RWPE2 (cell line): ENCODE results near the gene ST13.

ENCODE experiments used
- ATAC-seq: fragments of 200-7000 bp; cut with Tn5 transposase; 3 replicates; pipeline ENCODE4 v1.9.1; 2021; ENCODE audit warnings: low read depth
- DNase-seq: peaks from one replicate; pipeline ENCODE4 v3.0.0-alpha.2; 2020; ENCODE audit warnings: low spot score
- H3K27ac ChIP-seq: fragments of 450-650 bp; 2 replicates; pipeline ENCODE4 v1.5.1; 2017; ENCODE audit warnings: mild to moderate bottlenecking; ENCODE audit not compliant: poor library complexity, severe bottlenecking
- H3K27me3 ChIP-seq: fragments of 250-450 bp; sonication (Bioruptor Pico); 2 replicates; pipeline ENCODE4 v1.5.1; 2021; ENCODE audit warnings: mild to moderate bottlenecking, moderate library complexity; ENCODE audit not compliant: insufficient read depth, poor library complexity, severe bottlenecking
- H3K36me3 ChIP-seq: fragments of 250-450 bp; sonication (Bioruptor Pico); 2 replicates; pipeline ENCODE4 v1.5.1; 2020; ENCODE audit warnings: low read depth, mild to moderate bottlenecking, moderate library complexity
- H3K4me1 ChIP-seq: fragments of 250-450 bp; sonication (Bioruptor Pico); 2 replicates; pipeline ENCODE4 v1.5.1; 2021; ENCODE audit warnings: mild to moderate bottlenecking, moderate library complexity; ENCODE audit not compliant: insufficient read depth, poor library complexity, severe bottlenecking
- H3K4me3 ChIP-seq: fragments of 250-450 bp; sonication (Bioruptor Pico); 2 replicates; pipeline ENCODE4 v1.5.1; 2021; ENCODE audit warnings: mild to moderate bottlenecking, moderate library complexity; ENCODE audit not compliant: severe bottlenecking
- H3K9me3 ChIP-seq: fragments of 250-450 bp; sonication (Bioruptor Pico); 2 replicates; pipeline ENCODE4 v1.5.1; 2021; ENCODE audit warnings: mild to moderate bottlenecking, moderate library complexity; ENCODE audit not compliant: severe bottlenecking
- CTCF ChIP-seq: fragments of 450-650 bp; IDR thresholded peaks from one replicate; pipeline ENCODE4 v1.5.1; 2017; ENCODE audit warnings: mild to moderate bottlenecking, moderate library complexity; ENCODE audit not compliant: poor library complexity, severe bottlenecking

The ST13 gene

GRCh38 chr22:40818747-40819598 is 37.5 kb downstream of the ST13 start, which contains the start of gene SLC25A17:
TSS of gene SLC25A17 (minus strand) at chr22:40819346. CDS start at chr22:40819248, 98 bp downstream.
- TF ChIP-seq CTCF = peak; percentile 32
- DNase-seq (peak; percentile 87), ATAC-seq (peak; percentile 97)
- H3K27ac ChIP-seq = peak within 1 kb of the TSS; percentile 53
- no peaks in the 10 kb centered on the region for H3K27me3 ChIP-seq
- H3K4me1 ChIP-seq = peaks cover 7% of the 10 kb centered on the region
- H3K9me3 ChIP-seq = no peaks in the 10 kb centered on the region
- peak within 1 kb of the TSS; percentile 73 for H3K4me3 ChIP-seq
- H3K36me3 ChIP-seq = peaks cover 13% of the 10 kb centered on the region; the same call in 1 of the 2 replicates

GRCh38 chr22:40818192-40818746 is 38.2 kb downstream of the ST13 start:
- H3K36me3 ChIP-seq = peaks cover 13% of the 10 kb centered on the region; the same call in 1 of the 2 replicates
- ATAC-seq = no peak
- H3K4me1 ChIP-seq = peaks cover 7% of the 10 kb centered on the region
- no peak for TF ChIP-seq CTCF
- DNase-seq = no peak
- no peaks in the 10 kb centered on the region for H3K27me3 ChIP-seq
- H3K9me3 ChIP-seq = no peaks in the 10 kb centered on the region
- H3K4me3 ChIP-seq = peak overlapping the region; percentile 73
- H3K27ac ChIP-seq = peak overlapping the region; percentile 53

- Histone ChIP-seq H3K4me3 (peak overlapping the region; percentile 73), H3K27me3 (no peaks in the 10 kb centered on the region), H3K9me3 (no peaks in the 10 kb centered on the region), H3K4me1 (peaks cover 7% of the 10 kb centered on the region), H3K36me3 (peaks cover 17% of the 10 kb centered on the region), H3K27ac (peak overlapping the region; percentile 53)
- no peak for ATAC-seq
- TF ChIP-seq CTCF = no peak
- no peak for DNase-seq
These were observed 38.7 kb downstream of the ST13 start for GRCh38 chr22:40817737-40818136.

- H3K4me1 ChIP-seq = peaks cover 10% of the 10 kb centered on the region
- peaks cover 25% of the 10 kb centered on the region for H3K36me3 ChIP-seq
- TF ChIP-seq CTCF = no peak
- no peak overlapping the region for H3K27ac ChIP-seq
- DNase-seq = no peak
- H3K27me3 ChIP-seq = no peaks in the 10 kb centered on the region
- H3K4me3 ChIP-seq = no peak overlapping the region
- H3K9me3 ChIP-seq = no peaks in the 10 kb centered on the region
- ATAC-seq = no peak
These were observed 42.5 kb downstream of the ST13 start for GRCh38 chr22:40813912-40814315.
